ENCODE results near the gene ACER3.

DNA sequence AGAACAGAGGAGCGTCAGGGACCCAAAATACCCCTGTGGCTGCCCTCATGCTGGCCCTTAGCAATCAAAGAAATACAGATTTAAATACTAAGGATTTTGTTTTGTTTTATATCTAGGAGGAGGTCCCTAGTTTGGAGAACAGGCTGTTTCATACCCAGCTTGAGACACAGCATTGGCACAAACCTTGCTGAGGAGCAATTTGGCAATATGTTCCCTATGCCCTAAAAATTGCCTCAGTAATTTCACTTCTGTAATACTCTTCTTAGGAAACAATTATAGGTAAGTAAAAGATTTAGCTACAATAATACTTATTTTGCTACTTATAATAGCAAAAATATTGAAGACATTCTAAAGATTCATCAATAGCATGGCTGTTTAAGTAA, 40.5 kb upstream of the ACER3 start:
- TF ChIP-seq, protein P1, sequence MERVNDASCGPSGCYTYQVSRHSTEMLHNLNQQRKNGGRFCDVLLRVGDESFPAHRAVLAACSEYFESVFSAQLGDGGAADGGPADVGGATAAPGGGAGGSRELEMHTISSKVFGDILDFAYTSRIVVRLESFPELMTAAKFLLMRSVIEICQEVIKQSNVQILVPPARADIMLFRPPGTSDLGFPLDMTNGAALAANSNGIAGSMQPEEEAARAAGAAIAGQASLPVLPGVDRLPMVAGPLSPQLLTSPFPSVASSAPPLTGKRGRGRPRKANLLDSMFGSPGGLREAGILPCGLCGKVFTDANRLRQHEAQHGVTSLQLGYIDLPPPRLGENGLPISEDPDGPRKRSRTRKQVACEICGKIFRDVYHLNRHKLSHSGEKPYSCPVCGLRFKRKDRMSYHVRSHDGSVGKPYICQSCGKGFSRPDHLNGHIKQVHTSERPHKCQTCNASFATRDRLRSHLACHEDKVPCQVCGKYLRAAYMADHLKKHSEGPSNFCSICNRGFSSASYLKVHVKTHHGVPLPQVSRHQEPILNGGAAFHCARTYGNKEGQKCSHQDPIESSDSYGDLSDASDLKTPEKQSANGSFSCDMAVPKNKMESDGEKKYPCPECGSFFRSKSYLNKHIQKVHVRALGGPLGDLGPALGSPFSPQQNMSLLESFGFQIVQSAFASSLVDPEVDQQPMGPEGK (CRISPR knock-in tag; IDR thresholded peaks at IDR 0.05; ENCODE audit: borderline replicate concordance), result no peak
- no peak for TF ChIP-seq ZFP3 (CRISPR knock-in tag; IDR thresholded peaks at IDR 0.05)

Measured in SK-N-SH treated with all-trans-retinoic acid at 6 μM for 48 hours (cell line).